ENCODE data around the gene WNT1.

The WNT1 gene

GRCh38 chr12:48978291-48978740, at the start of gene WNT1:
WNT1 (plus strand) TSS chr12:48978322; CDS start chr12:48978651, 329 bp downstream.
- DNase-seq, result no peak

GRCh38 chr12:48929551-48929950, 48.6 kb upstream of the WNT1 start:
- no peak for DNase-seq

GRCh38 chr12:48930475-48930874, 47.6 kb upstream of the WNT1 start:
- no peak for DNase-seq

GRCh38 chr12:48932878-48933277, 45.2 kb upstream of the WNT1 start:
- DNase-seq, result no peak

- DNase-seq, result no peak
These were observed 44.3 kb upstream of the WNT1 start for GRCh38 chr12:48933664-48934311.

GRCh38 chr12:48934312-48934706, 43.8 kb upstream of the WNT1 start:
- no peak for DNase-seq

GRCh38 chr12:48936379-48936979, 41.6 kb upstream of the WNT1 start:
- no peak for DNase-seq

GRCh38 chr12:48937170-48937569, 41.0 kb upstream of the WNT1 start:
- DNase-seq, result no peak

GRCh38 chr12:48938805-48939204, 39.3 kb upstream of the WNT1 start:
- DNase-seq, result no peak

- DNase-seq, result no peak
These were observed 37.9 kb upstream of the WNT1 start for GRCh38 chr12:48940181-48940580.

GRCh38 chr12:48943221-48943620, 34.9 kb upstream of the WNT1 start:
- DNase-seq, result no peak

GRCh38 chr12:48946205-48946604, 31.9 kb upstream of the WNT1 start:
- DNase-seq, result no peak

GRCh38 chr12:48946943-48947342, 31.2 kb upstream of the WNT1 start:
- DNase-seq, result no peak

GRCh38 chr12:48947727-48948126, 30.4 kb upstream of the WNT1 start:
- DNase-seq, result no peak

GRCh38 chr12:48952691-48953090, 25.4 kb upstream of the WNT1 start:
- no peak for DNase-seq

GRCh38 chr12:48954061-48954460, 24.1 kb upstream of the WNT1 start:
- no peak for DNase-seq

- DNase-seq, result no peak
These were observed 23.2 kb upstream of the WNT1 start for GRCh38 chr12:48954841-48955501.

GRCh38 chr12:48956279-48957140, 21.6 kb upstream of the WNT1 start:
- peak; percentile 90 for DNase-seq

GRCh38 chr12:48957141-48958048, 20.7 kb upstream of the WNT1 start, which contains the start of gene ARF3:
ARF3 (minus strand) TSS chr12:48957487; CDS start chr12:48941095, 16,392 bp downstream.
- peak; percentile 90 for DNase-seq

GRCh38 chr12:48958049-48958388, 20.1 kb upstream of the WNT1 start:
- no peak for DNase-seq

GRCh38 chr12:48960834-48961233, 17.3 kb upstream of the WNT1 start:
- DNase-seq, result no peak

- no peak for DNase-seq
These were observed 16.8 kb upstream of the WNT1 start for GRCh38 chr12:48961331-48961730.
